Measurements from ENCODE around the gene DNAAF3. TPM values are rescaled to one million over a fixed set of nuclear protein-coding genes. Genes with fewer than 3 reads are reported as not detected.
A peak's percentile ranks its signal among the peaks of the same experiment; 100 is the strongest.

Gene DNAAF3
- total RNA-seq, 1 donor from 2014 or later = 1.5 TPM

GRCh38 chr19:55116232-55116858, 50.1 kb downstream of the DNAAF3 start:
- Mint-ChIP-seq H3K36me3 (ENCODE audit: unreplicated experiment) (peaks cover 3% of the 10 kb centered on the region), H3K27ac (ENCODE audit: unreplicated experiment) (peak overlapping the region; percentile 95), H3K27me3 (ENCODE audit: unreplicated experiment) (peaks cover 4% of the 10 kb centered on the region), H3K4me3 (ENCODE audit: unreplicated experiment) (peak overlapping the region; percentile 94), H3K4me1 (ENCODE audit: unreplicated experiment) (peaks cover 40% of the 10 kb centered on the region), H3K9me3 (ENCODE audit: unreplicated experiment) (no peaks in the 10 kb centered on the region)
- TF ChIP-seq, protein P1, sequence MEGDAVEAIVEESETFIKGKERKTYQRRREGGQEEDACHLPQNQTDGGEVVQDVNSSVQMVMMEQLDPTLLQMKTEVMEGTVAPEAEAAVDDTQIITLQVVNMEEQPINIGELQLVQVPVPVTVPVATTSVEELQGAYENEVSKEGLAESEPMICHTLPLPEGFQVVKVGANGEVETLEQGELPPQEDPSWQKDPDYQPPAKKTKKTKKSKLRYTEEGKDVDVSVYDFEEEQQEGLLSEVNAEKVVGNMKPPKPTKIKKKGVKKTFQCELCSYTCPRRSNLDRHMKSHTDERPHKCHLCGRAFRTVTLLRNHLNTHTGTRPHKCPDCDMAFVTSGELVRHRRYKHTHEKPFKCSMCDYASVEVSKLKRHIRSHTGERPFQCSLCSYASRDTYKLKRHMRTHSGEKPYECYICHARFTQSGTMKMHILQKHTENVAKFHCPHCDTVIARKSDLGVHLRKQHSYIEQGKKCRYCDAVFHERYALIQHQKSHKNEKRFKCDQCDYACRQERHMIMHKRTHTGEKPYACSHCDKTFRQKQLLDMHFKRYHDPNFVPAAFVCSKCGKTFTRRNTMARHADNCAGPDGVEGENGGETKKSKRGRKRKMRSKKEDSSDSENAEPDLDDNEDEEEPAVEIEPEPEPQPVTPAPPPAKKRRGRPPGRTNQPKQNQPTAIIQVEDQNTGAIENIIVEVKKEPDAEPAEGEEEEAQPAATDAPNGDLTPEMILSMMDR (IDR thresholded peaks at IDR 0.05) = no peak
- no peak for DNase-seq (ENCODE audit: extremely low spot score, unreplicated experiment)

- H3K4me1 Mint-ChIP-seq (ENCODE audit: unreplicated experiment) = peaks cover 43% of the 10 kb centered on the region
- H3K4me3 Mint-ChIP-seq (ENCODE audit: unreplicated experiment) = peak overlapping the region; percentile 94
- H3K9me3 Mint-ChIP-seq (ENCODE audit: unreplicated experiment) = no peaks in the 10 kb centered on the region
- TF ChIP-seq, protein P1 (IDR thresholded peaks at IDR 0.05) = no peak
- peaks cover 2% of the 10 kb centered on the region for H3K27me3 Mint-ChIP-seq (ENCODE audit: unreplicated experiment)
- peak overlapping the region; percentile 95 for H3K27ac Mint-ChIP-seq (ENCODE audit: unreplicated experiment)
- H3K36me3 Mint-ChIP-seq (ENCODE audit: unreplicated experiment) = peaks cover 4% of the 10 kb centered on the region
- DNase-seq (ENCODE audit: extremely low spot score, unreplicated experiment) = no peak
Measured at GRCh38 chr19:55115446-55116065, 50.9 kb downstream of the DNAAF3 start.

- H3K9me3 Mint-ChIP-seq (ENCODE audit: unreplicated experiment) = no peaks in the 10 kb centered on the region
- TF ChIP-seq, protein P1 (IDR thresholded peaks at IDR 0.05) = no peak
- peaks cover 1% of the 10 kb centered on the region for H3K27me3 Mint-ChIP-seq (ENCODE audit: unreplicated experiment)
- peaks cover 7% of the 10 kb centered on the region for H3K36me3 Mint-ChIP-seq (ENCODE audit: unreplicated experiment)
- peaks cover 46% of the 10 kb centered on the region for H3K4me1 Mint-ChIP-seq (ENCODE audit: unreplicated experiment)
- peak overlapping the region; percentile 94 for H3K4me3 Mint-ChIP-seq (ENCODE audit: unreplicated experiment)
- no peak for DNase-seq (ENCODE audit: extremely low spot score, unreplicated experiment)
- H3K27ac Mint-ChIP-seq (ENCODE audit: unreplicated experiment) = peak overlapping the region; percentile 95
Measured at GRCh38 chr19:55114566-55115145, 51.8 kb downstream of the DNAAF3 start.

DNA sequence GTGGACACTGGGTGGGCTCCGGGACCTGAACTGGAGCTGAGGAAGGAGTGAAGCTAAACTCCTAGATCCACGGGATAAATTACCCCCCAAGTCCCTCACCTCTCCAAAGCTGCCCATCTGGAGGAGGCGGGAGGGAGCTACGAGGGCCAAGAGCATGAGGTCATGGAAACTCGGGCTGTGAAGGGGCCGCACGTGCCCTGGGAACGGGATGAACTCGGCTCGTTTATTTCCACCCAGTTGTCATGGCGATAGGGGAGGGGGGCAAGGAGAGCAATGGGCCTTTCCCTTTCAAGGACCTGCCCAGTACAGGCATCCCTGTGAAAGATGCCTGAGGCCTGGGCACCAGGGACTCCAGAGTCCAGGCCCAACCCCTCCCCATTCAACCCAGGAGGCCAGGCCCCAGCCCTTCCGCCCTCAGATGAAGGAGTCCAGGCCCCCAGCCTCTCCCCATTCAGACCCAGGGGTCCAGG, 52.8 kb downstream of the DNAAF3 start:
- peaks cover 48% of the 10 kb centered on the region for H3K4me1 Mint-ChIP-seq (ENCODE audit: unreplicated experiment)
- peaks cover 14% of the 10 kb centered on the region for H3K36me3 Mint-ChIP-seq (ENCODE audit: unreplicated experiment)
- H3K27me3 Mint-ChIP-seq (ENCODE audit: unreplicated experiment) = no peaks in the 10 kb centered on the region
- TF ChIP-seq, protein P1 (IDR thresholded peaks at IDR 0.05) = no peak
- peak overlapping the region; percentile 51 for H3K4me3 Mint-ChIP-seq (ENCODE audit: unreplicated experiment)
- H3K27ac Mint-ChIP-seq (ENCODE audit: unreplicated experiment) = peak overlapping the region; percentile 95
- DNase-seq (ENCODE audit: extremely low spot score, unreplicated experiment) = peak; percentile 96
- no peaks in the 10 kb centered on the region for H3K9me3 Mint-ChIP-seq (ENCODE audit: unreplicated experiment)
